Measurements from ENCODE around the gene WDR18.
A peak's percentile ranks its signal among the peaks of the same experiment; 100 is the strongest.
"Not testable (repeated sequence)": the region's sequence is repeated elsewhere in the genome, so short reads cannot be mapped to it uniquely, and the experiment has no call there.

Gene WDR18

GRCh38 chr19:950352-951066 lies 33.6 kb upstream of the WDR18 start:
- no peak for DNase-seq (ENCODE audit: low spot score)

- DNase-seq (ENCODE audit: low spot score): no peak
These were observed 32.0 kb upstream of the WDR18 start for GRCh38 chr19:952049-952679.

GRCh38 chr19:952680-953444 lies 31.3 kb upstream of the WDR18 start:
- DNase-seq (ENCODE audit: low spot score): peak; percentile 98

- DNase-seq (ENCODE audit: low spot score): no peak
These were observed 30.5 kb upstream of the WDR18 start for GRCh38 chr19:953445-954271.

GRCh38 chr19:954272-954671 lies 29.9 kb upstream of the WDR18 start:
- no peak for DNase-seq (ENCODE audit: low spot score)

GRCh38 chr19:954672-955494 lies 29.3 kb upstream of the WDR18 start:
- DNase-seq (ENCODE audit: low spot score): peak; percentile 75

- no peak for DNase-seq (ENCODE audit: low spot score)
These were observed 28.1 kb upstream of the WDR18 start for GRCh38 chr19:955803-956765.

- DNase-seq (ENCODE audit: low spot score): no peak
These were observed 27.2 kb upstream of the WDR18 start for GRCh38 chr19:956766-957440.

- not testable (repeated sequence) for DNase-seq (ENCODE audit: low spot score)
These were observed 26.6 kb upstream of the WDR18 start for GRCh38 chr19:957578-957977.

GRCh38 chr19:958967-959855 lies 24.9 kb upstream of the WDR18 start:
- DNase-seq (ENCODE audit: low spot score): peak; percentile 75

- DNase-seq (ENCODE audit: low spot score): no peak
These were observed 24.1 kb upstream of the WDR18 start for GRCh38 chr19:960020-960419.

- DNase-seq (ENCODE audit: low spot score): no peak
These were observed 23.6 kb upstream of the WDR18 start for GRCh38 chr19:960601-960938.

GRCh38 chr19:961866-962620 lies 22.1 kb upstream of the WDR18 start:
- DNase-seq (ENCODE audit: low spot score): no peak

- DNase-seq (ENCODE audit: low spot score): no peak
These were observed 21.3 kb upstream of the WDR18 start for GRCh38 chr19:962683-963400.

- no peak for DNase-seq (ENCODE audit: low spot score)
These were observed 20.6 kb upstream of the WDR18 start for GRCh38 chr19:963486-963951.

- DNase-seq (ENCODE audit: low spot score): no peak
These were observed 20.0 kb upstream of the WDR18 start for GRCh38 chr19:964116-964520.
